Osteocyte (in vitro differentiated cells): ENCODE results near the gene SUPT3H. TPM values are rescaled to one million over a fixed set of nuclear protein-coding genes. Genes with fewer than 3 reads are reported as not detected.

Source experiments
- DNase-seq: peaks from one replicate; pipeline ENCODE4 v3.0.0; 2021; ENCODE audit warnings: mixed read lengths; ENCODE audit not compliant: unreplicated experiment; ENCODE audit errors: extremely low spot score
- H3K27ac Mint-ChIP-seq: one replicate; pipeline ENCODE4 v1.8.0; 2021; ENCODE audit warnings: mild to moderate bottlenecking, mixed read lengths; ENCODE audit not compliant: unreplicated experiment
- H3K27me3 Mint-ChIP-seq: one replicate; pipeline ENCODE4 v1.8.0; 2021; ENCODE audit warnings: mixed read lengths; ENCODE audit not compliant: unreplicated experiment
- H3K36me3 Mint-ChIP-seq: one replicate; pipeline ENCODE4 v1.8.0; 2021; ENCODE audit warnings: mixed read lengths; ENCODE audit not compliant: unreplicated experiment
- H3K4me1 Mint-ChIP-seq: one replicate; pipeline ENCODE4 v1.8.0; 2021; ENCODE audit warnings: mixed read lengths; ENCODE audit not compliant: unreplicated experiment
- H3K4me3 Mint-ChIP-seq: one replicate; pipeline ENCODE4 v1.8.0; 2021; ENCODE audit warnings: mild to moderate bottlenecking, moderate library complexity, mixed read lengths; ENCODE audit not compliant: unreplicated experiment
- H3K9me3 Mint-ChIP-seq: one replicate; pipeline ENCODE4 v1.8.0; 2021; ENCODE audit warnings: mixed read lengths; ENCODE audit not compliant: unreplicated experiment
- CTCF ChIP-seq: fragments of 200-600 bp; sonication (generic); IDR thresholded peaks from 2 replicates; pipeline ENCODE4 v1.5.0; 2021; ENCODE audit warnings: antibody characterized with exemption, mild to moderate bottlenecking, moderate library complexity
- total RNA-seq: library from RNA; stranded (reverse); gene quantifications from 2 replicates; pipeline ENCODE4 v1.2.1, GENCODE V29; 2021

SUPT3H gene
- total RNA-seq, 1 donor from 2014 or later = 13.2 TPM

DNA sequence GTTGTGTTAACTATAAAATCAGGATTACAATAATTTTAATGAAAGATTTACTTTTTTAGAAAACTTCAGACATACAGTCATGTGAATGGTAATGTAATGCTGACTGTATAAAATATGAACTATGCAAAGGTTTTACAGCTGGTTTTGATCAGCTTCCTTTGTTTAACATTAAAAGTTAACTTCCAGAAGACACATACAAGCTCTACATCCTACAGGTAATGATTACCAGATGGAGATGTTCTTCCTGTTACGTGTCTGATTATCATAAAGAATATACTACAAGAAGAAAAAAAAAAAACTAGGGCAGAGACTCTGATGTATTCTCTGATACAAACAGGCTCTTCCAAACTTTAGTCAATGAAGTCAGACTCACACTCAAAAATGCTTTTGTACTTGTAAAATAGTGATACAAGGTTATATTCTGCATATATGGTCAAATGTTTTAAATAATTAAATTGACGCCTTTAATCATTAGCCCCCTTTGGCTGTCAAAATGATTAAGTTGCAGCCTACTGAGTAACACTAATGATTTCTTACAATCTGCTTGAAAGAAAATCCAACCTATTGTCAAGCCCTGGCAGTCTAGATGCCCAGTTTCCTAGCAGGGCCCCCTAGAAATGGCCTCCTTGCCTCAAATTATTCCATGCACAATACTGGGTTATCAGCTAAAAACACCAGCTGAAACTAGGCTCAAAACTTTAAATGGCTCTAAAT is 301.4 kb downstream of the SUPT3H start:
- H3K9me3 Mint-ChIP-seq = peaks cover 21% of the 10 kb centered on the region
- no peak for DNase-seq
- peaks cover 14% of the 10 kb centered on the region for H3K36me3 Mint-ChIP-seq
- H3K27me3 Mint-ChIP-seq = no peaks in the 10 kb centered on the region
- H3K4me1 Mint-ChIP-seq = peaks cover 35% of the 10 kb centered on the region
- peak overlapping the region; percentile 68 for H3K27ac Mint-ChIP-seq
- no peak for TF ChIP-seq CTCF
- H3K4me3 Mint-ChIP-seq = no peak overlapping the region

GRCh38 chr6:45075246-45075645 is 302.5 kb downstream of the SUPT3H start:
- H3K27ac Mint-ChIP-seq = peak overlapping the region; percentile 68
- peaks cover 18% of the 10 kb centered on the region for H3K9me3 Mint-ChIP-seq
- peaks cover 14% of the 10 kb centered on the region for H3K36me3 Mint-ChIP-seq
- no peak for DNase-seq
- H3K27me3 Mint-ChIP-seq = no peaks in the 10 kb centered on the region
- no peak for TF ChIP-seq CTCF
- H3K4me3 Mint-ChIP-seq = no peak overlapping the region
- H3K4me1 Mint-ChIP-seq = peaks cover 35% of the 10 kb centered on the region

- Mint-ChIP-seq H3K27me3 (no peaks in the 10 kb centered on the region), H3K36me3 (peaks cover 9% of the 10 kb centered on the region), H3K9me3 (peaks cover 10% of the 10 kb centered on the region), H3K4me1 (peaks cover 35% of the 10 kb centered on the region), H3K27ac (peak overlapping the region; percentile 60), H3K4me3 (no peak overlapping the region)
- TF ChIP-seq CTCF = no peak
- no peak for DNase-seq
Measured at GRCh38 chr6:45074439-45074838, 303.3 kb downstream of the SUPT3H start.

DNA sequence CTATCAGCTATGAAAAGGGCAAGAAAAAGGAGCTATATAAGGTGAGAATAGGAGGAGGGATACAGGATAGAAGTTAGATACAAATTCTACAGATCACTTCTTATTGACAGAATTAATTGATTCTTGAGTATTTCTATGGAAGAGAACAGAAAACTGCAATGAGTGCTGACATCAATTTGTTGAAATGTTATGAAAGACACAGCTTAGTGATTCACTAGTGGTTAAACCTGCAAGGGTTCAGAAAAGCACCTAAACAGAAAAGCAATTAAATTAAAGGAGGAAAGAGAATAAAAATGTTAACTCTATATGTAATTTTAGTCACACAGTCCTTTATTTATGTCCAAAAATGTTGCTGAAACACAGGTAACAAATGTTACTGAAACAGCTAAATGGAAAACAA is 304.0 kb downstream of the SUPT3H start:
- no peak overlapping the region for H3K4me3 Mint-ChIP-seq
- H3K36me3 Mint-ChIP-seq = peaks cover 8% of the 10 kb centered on the region
- H3K27ac Mint-ChIP-seq = no peak overlapping the region
- DNase-seq = no peak
- H3K9me3 Mint-ChIP-seq = peaks cover 9% of the 10 kb centered on the region
- H3K27me3 Mint-ChIP-seq = no peaks in the 10 kb centered on the region
- peaks cover 35% of the 10 kb centered on the region for H3K4me1 Mint-ChIP-seq
- no peak for TF ChIP-seq CTCF

- no peak overlapping the region for H3K27ac Mint-ChIP-seq
- no peak for DNase-seq
- no peaks in the 10 kb centered on the region for H3K9me3 Mint-ChIP-seq
- H3K27me3 Mint-ChIP-seq = no peaks in the 10 kb centered on the region
- no peak overlapping the region for H3K4me3 Mint-ChIP-seq
- H3K4me1 Mint-ChIP-seq = peaks cover 33% of the 10 kb centered on the region
- no peak for TF ChIP-seq CTCF
- no peaks in the 10 kb centered on the region for H3K36me3 Mint-ChIP-seq
Measured at GRCh38 chr6:45072673-45073072, 305.1 kb downstream of the SUPT3H start.
